Panc1 (cell line): Measurements from ENCODE around the gene CNBD2. TPM values are rescaled to one million over a fixed set of nuclear protein-coding genes. Genes with fewer than 3 reads are reported as not detected.

ENCODE experiments used
- ATAC-seq: fragments of 200-7000 bp; cut with Tn5 transposase; 2 replicates; pipeline ENCODE4 v1.9.1; 2020; ENCODE audit warnings: mild to moderate bottlenecking, moderate library complexity
- BruUV-seq: library from RNA; stranded (reverse); fragments of 400-500 nt; replicated peaks from 2 replicates; lab custom pipeline; 2021; lab: Mats Ljungman, UMichigan
- CTCF ChIA-PET: fragments of 300-600 bp; sonication (Branson Sonifier 250); formaldehyde crosslinking; loops from one replicate; lab custom pipeline; 2022; ENCODE audit warnings: antibody characterized with exemption; lab: Charles Lee
- POLR2A ChIA-PET: fragments of 300-600 bp; sonication (Branson Sonifier 250); formaldehyde crosslinking; loops from one replicate; lab custom pipeline; 2022; ENCODE audit warnings: antibody characterized with exemption; lab: Charles Lee
- DNase-seq: peaks from one replicate; pipeline ENCODE4 v3.0.0-alpha.2; 2010; ENCODE audit warnings: low read depth, low spot score
- H3K27ac ChIP-seq: 2 replicates; pipeline ENCODE4 v1.5.1; 2011; ENCODE audit warnings: mild to moderate bottlenecking, low read length, inconsistent platforms
- H3K27me3 ChIP-seq: fragments of 200-500 bp; sonication (Bioruptor generic); 2 replicates; pipeline ENCODE4 v1.6.0; 2014; ENCODE audit warnings: low read length, inconsistent platforms; ENCODE audit not compliant: control insufficient read depth, insufficient read depth
- H3K36me3 ChIP-seq: fragments of 200-500 bp; sonication (Bioruptor generic); 2 replicates; pipeline ENCODE4 v1.5.1; 2014; ENCODE audit warnings: inconsistent platforms, mild to moderate bottlenecking, low read length, moderate library complexity; ENCODE audit not compliant: control insufficient read depth, insufficient read depth
- H3K4me1 ChIP-seq: 2 replicates; pipeline ENCODE4 v1.5.1; 2011; ENCODE audit warnings: inconsistent platforms, mild to moderate bottlenecking, low read length, moderate library complexity; ENCODE audit not compliant: control insufficient read depth, insufficient read depth
- H3K4me3 ChIP-seq, 2 experiments: 2 replicates each; pipeline ENCODE4 v1.5.1; 2011 to 2012; ENCODE audit warnings: low read depth in 2 of 2, low read length in 2 of 2, mild to moderate bottlenecking in 2 of 2, inconsistent platforms in 1 of 2, moderate library complexity in 1 of 2
- H3K9me3 ChIP-seq: fragments of 200-500 bp; sonication (Bioruptor generic); 2 replicates; pipeline ENCODE4 v1.5.1; 2014; ENCODE audit warnings: low read depth, mild to moderate bottlenecking, inconsistent platforms, low read length, moderate library complexity; ENCODE audit not compliant: control insufficient read depth, insufficient read depth
- CTCF ChIP-seq: fragments of 450-650 bp; IDR thresholded peaks from 2 replicates; pipeline ENCODE4 v1.5.1; 2017; ENCODE audit warnings: mild to moderate bottlenecking
- POLR2AphosphoS5 ChIP-seq: IDR thresholded peaks from 2 replicates; pipeline ENCODE4 v1.6.1; 2012; ENCODE audit warnings: mild to moderate bottlenecking, low read depth, low read length, moderate library complexity
- REST ChIP-seq, 2 experiments: IDR thresholded peaks; 2 replicates each; pipeline ENCODE4 v1.6.1; 2011 to 2012; ENCODE audit warnings: low read depth in 2 of 2, control low read depth in 1 of 2, low read length in 1 of 2, mild to moderate bottlenecking in 1 of 2, moderate library complexity in 1 of 2; ENCODE audit not compliant: insufficient read depth in 1 of 2
- SIN3A ChIP-seq: IDR thresholded peaks from 2 replicates; pipeline ENCODE4 v1.6.1; 2012; ENCODE audit warnings: low read depth, mild to moderate bottlenecking, low read length, moderate library complexity, borderline replicate concordance; ENCODE audit not compliant: insufficient read depth
- TCF7L2 ChIP-seq: IDR thresholded peaks from 2 replicates; pipeline ENCODE4 v1.6.1; 2011; ENCODE audit warnings: mild to moderate bottlenecking, low read depth, low read length, inconsistent platforms
- in situ Hi-C: cut with HindIII; loops from 2 replicates; pipeline ENCODE4 v1.10.0; 2016; ENCODE audit warnings: low sequenced_read_pairs, low pct_unique_long_range_greater_than_20kb
- intact Hi-C: fragments of 100-400 bp; cut with micrococcal nuclease; formaldehyde crosslinking; loops from one replicate; pipeline ENCODE4 v1.10.0; 2022; ENCODE audit not compliant: unreplicated experiment
- total RNA-seq: library from RNA; stranded (reverse); gene quantifications from one replicate; pipeline ENCODE4 v1.2.1, GENCODE V29; 2021; ENCODE audit not compliant: unreplicated experiment

The CNBD2 gene
- total RNA-seq, 1 experiment from 2014 or later: 3.7 TPM

DNA sequence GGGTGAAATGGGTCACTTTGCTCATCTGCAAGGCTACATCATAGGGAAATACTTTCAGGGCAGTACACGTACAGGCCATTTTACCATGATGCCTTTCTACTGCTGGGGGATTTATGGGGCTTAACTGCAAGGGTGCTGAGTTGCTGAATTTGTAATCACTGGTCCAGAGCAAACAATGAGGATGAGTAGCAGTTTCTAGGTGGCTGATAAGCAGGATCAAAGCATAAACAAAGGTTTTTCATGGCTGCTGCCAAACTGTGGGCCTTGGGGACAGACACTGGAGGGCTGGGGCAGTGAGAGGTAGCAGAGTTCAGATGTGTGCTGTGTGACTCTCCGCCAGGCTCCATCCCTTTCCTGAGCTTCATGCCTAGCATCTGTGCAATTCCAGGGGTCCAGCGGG, 68.3 kb downstream of the CNBD2 start:
- no peaks in the 10 kb centered on the region for H3K9me3 ChIP-seq
- in situ Hi-C loops (no loop called here), intact Hi-C loops (no loop called here)
- no peak overlapping the region for H3K4me3 ChIP-seq
- H3K4me1 ChIP-seq: no peaks in the 10 kb centered on the region
- no peak for ATAC-seq
- BruUV-seq: no TSS peak
- no peak for DNase-seq
- no peaks in the 10 kb centered on the region for H3K27me3 ChIP-seq
- ChIA-PET POLR2A (interaction anchor here (0.7 kb wide), 2 partner anchors 18 to 141 kb away, joined by 5 to 8 read pairs; no protein-coding TSS in a partner anchor), CTCF (no interaction called here)
- H3K27ac ChIP-seq: no peak overlapping the region
- no peaks in the 10 kb centered on the region for H3K36me3 ChIP-seq
- TF ChIP-seq TCF7L2 (no peak), REST (IDR thresholded peaks at IDR 0.05; ENCODE audit: insufficient read depth in 1 of 2, low read depth in 2 of 2, low read length in 1 of 2) (no peak), POLR2AphosphoS5 (no peak), CTCF (no peak), SIN3A (no peak)

DNA sequence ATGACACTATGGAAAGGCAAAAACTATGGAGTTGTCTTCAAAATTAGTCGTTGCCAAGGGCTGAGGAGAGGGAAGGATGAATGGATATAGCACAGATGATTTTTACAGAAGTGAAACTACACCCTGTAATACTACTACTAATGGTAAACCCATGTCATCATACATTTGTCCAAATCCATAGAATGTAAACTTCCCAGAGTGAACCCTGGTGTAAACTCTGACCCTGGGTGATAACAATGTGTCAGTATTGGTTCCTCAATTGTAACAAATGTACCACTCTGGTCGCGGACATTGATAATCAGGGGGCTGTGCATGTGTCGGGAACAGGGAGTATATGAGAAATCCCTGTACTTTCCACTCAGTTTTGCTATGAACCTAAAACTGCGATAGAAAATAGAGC, 72.2 kb downstream of the CNBD2 start:
- Histone ChIP-seq H3K36me3 (no peaks in the 10 kb centered on the region), H3K4me3 (no peak overlapping the region), H3K4me1 (no peaks in the 10 kb centered on the region), H3K9me3 (no peaks in the 10 kb centered on the region), H3K27ac (no peak overlapping the region), H3K27me3 (no peaks in the 10 kb centered on the region)
- ChIA-PET CTCF (no interaction called here), POLR2A (no interaction called here)
- no peak for DNase-seq
- in situ Hi-C loops (no loop called here), intact Hi-C loops (no loop called here)
- no peak for ATAC-seq
- TF ChIP-seq REST (IDR thresholded peaks at IDR 0.05; ENCODE audit: insufficient read depth in 1 of 2, low read depth in 2 of 2, low read length in 1 of 2) (no peak), SIN3A (no peak), TCF7L2 (no peak), POLR2AphosphoS5 (no peak), CTCF (no peak)
- BruUV-seq: no TSS peak
